ENCODE results near the gene CNOT1.

The CNOT1 gene

DNA sequence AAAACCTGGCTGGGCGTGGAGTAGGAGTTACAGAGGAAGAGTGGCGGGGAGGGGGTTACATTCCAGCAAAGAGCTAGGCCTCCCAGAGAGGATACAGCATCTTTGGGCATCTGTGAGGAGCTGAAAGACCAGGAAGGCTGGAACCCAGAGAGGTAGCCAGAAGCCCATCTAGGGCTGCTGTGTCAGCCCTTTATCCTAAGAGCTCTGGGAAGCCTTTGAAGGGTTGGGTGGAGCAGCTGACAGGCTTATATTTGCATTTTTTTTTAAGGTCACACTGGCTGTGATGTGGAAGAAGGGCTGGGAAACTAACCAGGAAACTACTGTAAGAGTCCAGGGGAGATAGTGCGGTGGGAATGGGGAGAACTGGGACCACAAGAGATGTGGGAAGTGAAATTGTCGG lies 6.8 kb upstream of the CNOT1 start:
- no peaks in the 10 kb centered on the region for H3K9me2 ChIP-seq (replicated peaks; ENCODE audit: insufficient read depth, low read length)
- H3K27me3 ChIP-seq (replicated peaks; ENCODE audit: insufficient read depth, low read length): no peaks in the 10 kb centered on the region
- no peak for TF ChIP-seq EZH2phosphoT487 (IDR thresholded peaks at IDR 0.05; ENCODE audit: low read length)
- TF ChIP-seq, protein P1, sequence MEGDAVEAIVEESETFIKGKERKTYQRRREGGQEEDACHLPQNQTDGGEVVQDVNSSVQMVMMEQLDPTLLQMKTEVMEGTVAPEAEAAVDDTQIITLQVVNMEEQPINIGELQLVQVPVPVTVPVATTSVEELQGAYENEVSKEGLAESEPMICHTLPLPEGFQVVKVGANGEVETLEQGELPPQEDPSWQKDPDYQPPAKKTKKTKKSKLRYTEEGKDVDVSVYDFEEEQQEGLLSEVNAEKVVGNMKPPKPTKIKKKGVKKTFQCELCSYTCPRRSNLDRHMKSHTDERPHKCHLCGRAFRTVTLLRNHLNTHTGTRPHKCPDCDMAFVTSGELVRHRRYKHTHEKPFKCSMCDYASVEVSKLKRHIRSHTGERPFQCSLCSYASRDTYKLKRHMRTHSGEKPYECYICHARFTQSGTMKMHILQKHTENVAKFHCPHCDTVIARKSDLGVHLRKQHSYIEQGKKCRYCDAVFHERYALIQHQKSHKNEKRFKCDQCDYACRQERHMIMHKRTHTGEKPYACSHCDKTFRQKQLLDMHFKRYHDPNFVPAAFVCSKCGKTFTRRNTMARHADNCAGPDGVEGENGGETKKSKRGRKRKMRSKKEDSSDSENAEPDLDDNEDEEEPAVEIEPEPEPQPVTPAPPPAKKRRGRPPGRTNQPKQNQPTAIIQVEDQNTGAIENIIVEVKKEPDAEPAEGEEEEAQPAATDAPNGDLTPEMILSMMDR (IDR thresholded peaks at IDR 0.05; ENCODE audit: low read length): no peak
- TF ChIP-seq EZH2 (optimal IDR thresholded peaks at IDR 0.05; ENCODE audit: low read depth, low read length): no peak
- DNase-seq: no peak
- no peak overlapping the region for H3K4me2 ChIP-seq (ENCODE audit: low read depth, low read length)
- H3K79me2 ChIP-seq (ENCODE audit: low read length): no peaks in the 10 kb centered on the region
- H2AFZ ChIP-seq (ENCODE audit: low read length): no peak overlapping the region
- H3K9me3 ChIP-seq (replicated peaks; ENCODE audit: insufficient read depth, low read length): no peaks in the 10 kb centered on the region
- H3K4me3 ChIP-seq (ENCODE audit: low read length): no peak overlapping the region
- no peaks in the 10 kb centered on the region for H3K4me1 ChIP-seq (ENCODE audit: low read length)
- no peak overlapping the region for H3K9ac ChIP-seq (ENCODE audit: low read length)
- no peaks in the 10 kb centered on the region for H3K36me3 ChIP-seq (replicated peaks; ENCODE audit: insufficient read depth, low read length)
- H3K27ac ChIP-seq (ENCODE audit: low read length): no peak overlapping the region
- H3F3A ChIP-seq (ENCODE audit: insufficient read depth, low read length): no peaks in the 10 kb centered on the region
- no peaks in the 10 kb centered on the region for H4K20me1 ChIP-seq (ENCODE audit: insufficient read depth, low read length)

GRCh38 chr16:58635502-58635901 lies 5.9 kb upstream of the CNOT1 start:
- Histone ChIP-seq H3K27ac (ENCODE audit: low read length) (no peak overlapping the region), H3K9ac (ENCODE audit: low read length) (no peak overlapping the region), H3K4me1 (ENCODE audit: low read length) (no peaks in the 10 kb centered on the region), H3K79me2 (ENCODE audit: low read length) (no peaks in the 10 kb centered on the region), H4K20me1 (ENCODE audit: insufficient read depth, low read length) (no peaks in the 10 kb centered on the region), H3K9me3 (replicated peaks; ENCODE audit: insufficient read depth, low read length) (no peaks in the 10 kb centered on the region), H3K9me2 (replicated peaks; ENCODE audit: insufficient read depth, low read length) (no peaks in the 10 kb centered on the region), H3K36me3 (replicated peaks; ENCODE audit: insufficient read depth, low read length) (no peaks in the 10 kb centered on the region), H3K27me3 (replicated peaks; ENCODE audit: insufficient read depth, low read length) (no peaks in the 10 kb centered on the region), H2AFZ (ENCODE audit: low read length) (no peak overlapping the region), H3K4me2 (ENCODE audit: low read depth, low read length) (no peak overlapping the region), H3K4me3 (ENCODE audit: low read length) (no peak overlapping the region), H3F3A (ENCODE audit: insufficient read depth, low read length) (no peaks in the 10 kb centered on the region)
- TF ChIP-seq, protein P1 (IDR thresholded peaks at IDR 0.05; ENCODE audit: low read length): no peak
- TF ChIP-seq EZH2phosphoT487 (IDR thresholded peaks at IDR 0.05; ENCODE audit: low read length): no peak
- no peak for TF ChIP-seq EZH2 (optimal IDR thresholded peaks at IDR 0.05; ENCODE audit: low read depth, low read length)
- DNase-seq: no peak

- H3K4me1 ChIP-seq (ENCODE audit: low read length): no peaks in the 10 kb centered on the region
- no peaks in the 10 kb centered on the region for H4K20me1 ChIP-seq (ENCODE audit: insufficient read depth, low read length)
- H3K9me3 ChIP-seq (replicated peaks; ENCODE audit: insufficient read depth, low read length): no peaks in the 10 kb centered on the region
- peaks cover 5% of the 10 kb centered on the region for H3F3A ChIP-seq (ENCODE audit: insufficient read depth, low read length)
- no peak for DNase-seq
- no peak for TF ChIP-seq EZH2phosphoT487 (IDR thresholded peaks at IDR 0.05; ENCODE audit: low read length)
- no peak for TF ChIP-seq EZH2 (optimal IDR thresholded peaks at IDR 0.05; ENCODE audit: low read depth, low read length)
- TF ChIP-seq, protein P1 (IDR thresholded peaks at IDR 0.05; ENCODE audit: low read length): no peak
- no peaks in the 10 kb centered on the region for H3K36me3 ChIP-seq (replicated peaks; ENCODE audit: insufficient read depth, low read length)
- no peak overlapping the region for H3K4me3 ChIP-seq (ENCODE audit: low read length)
- H3K9me2 ChIP-seq (replicated peaks; ENCODE audit: insufficient read depth, low read length): no peaks in the 10 kb centered on the region
- no peak overlapping the region for H3K4me2 ChIP-seq (ENCODE audit: low read depth, low read length)
- no peaks in the 10 kb centered on the region for H3K27me3 ChIP-seq (replicated peaks; ENCODE audit: insufficient read depth, low read length)
- H3K9ac ChIP-seq (ENCODE audit: low read length): no peak overlapping the region
- no peak overlapping the region for H3K27ac ChIP-seq (ENCODE audit: low read length)
- peaks cover 3% of the 10 kb centered on the region for H3K79me2 ChIP-seq (ENCODE audit: low read length)
- no peak overlapping the region for H2AFZ ChIP-seq (ENCODE audit: low read length)
Observed at GRCh38 chr16:58634265-58634802, 4.7 kb upstream of the CNOT1 start.

All from MM.1S (cell line).